Hepatocyte (in vitro differentiated cells): Measurements from ENCODE around the gene CDC42EP2. TPM values are rescaled to one million over a fixed set of nuclear protein-coding genes. Genes with fewer than 3 reads are reported as not detected.
A peak's percentile ranks its signal among the peaks of the same experiment; 100 is the strongest.
"Not testable (repeated sequence)": the region's sequence is repeated elsewhere in the genome, so short reads cannot be mapped to it uniquely, and the experiment has no call there.

Source experiments
- DNase-seq: peaks from one replicate; pipeline ENCODE4 v3.0.0-alpha.2; 2016; ENCODE audit warnings: low spot score
- H2AFZ ChIP-seq: fragments of 200-600 bp; sonication (generic); 2 replicates; pipeline ENCODE4 v1.6.0; 2016; ENCODE audit warnings: antibody characterized with exemption, mild to moderate bottlenecking
- H3K27ac ChIP-seq: fragments of 200-600 bp; sonication (generic); 2 replicates; pipeline ENCODE4 v1.5.1; 2016; ENCODE audit warnings: mild to moderate bottlenecking
- H3K27me3 ChIP-seq: fragments of 200-600 bp; sonication (generic); 2 replicates; pipeline ENCODE4 v1.6.1; 2016
- H3K36me3 ChIP-seq: fragments of 200-600 bp; sonication (generic); replicated peaks from 2 replicates; pipeline ENCODE4 v1.5.1; 2016; ENCODE audit warnings: low read depth; ENCODE audit not compliant: insufficient read depth
- H3K4me1 ChIP-seq: fragments of 200-600 bp; sonication (generic); 2 replicates; pipeline ENCODE4 v1.5.1; 2016; ENCODE audit warnings: mild to moderate bottlenecking, moderate library complexity; ENCODE audit not compliant: insufficient read depth
- H3K4me2 ChIP-seq: fragments of 200-600 bp; sonication (generic); 2 replicates; pipeline ENCODE4 v1.6.0; 2016
- H3K4me3 ChIP-seq: fragments of 200-600 bp; sonication (generic); 2 replicates; pipeline ENCODE4 v1.5.1; 2016; ENCODE audit warnings: mild to moderate bottlenecking
- H3K79me2 ChIP-seq: fragments of 200-600 bp; sonication (generic); 2 replicates; pipeline ENCODE4 v1.6.0; 2017; ENCODE audit warnings: mild to moderate bottlenecking
- H3K9me2 ChIP-seq: fragments of 200-600 bp; sonication (generic); replicated peaks from 2 replicates; pipeline ENCODE4 v1.6.0; 2017; ENCODE audit warnings: mild to moderate bottlenecking; ENCODE audit not compliant: insufficient read depth
- H3K9me3 ChIP-seq: fragments of 200-600 bp; sonication (generic); 2 replicates; pipeline ENCODE4 v1.5.1; 2016; ENCODE audit warnings: low read depth, mild to moderate bottlenecking
- H4K20me1 ChIP-seq: fragments of 200-600 bp; sonication (generic); 2 replicates; pipeline ENCODE4 v1.6.0; 2016; ENCODE audit warnings: mild to moderate bottlenecking; ENCODE audit not compliant: insufficient read depth, poor library complexity, severe bottlenecking
- CTCF ChIP-seq: fragments of 200-600 bp; sonication (generic); IDR thresholded peaks from 2 replicates; pipeline ENCODE4 v1.5.1; 2016; ENCODE audit warnings: antibody characterized with exemption, mild to moderate bottlenecking; ENCODE audit not compliant: poor library complexity
- EZH2 ChIP-seq: fragments of 200-600 bp; sonication (generic); IDR thresholded peaks from 2 replicates; pipeline ENCODE4 v1.6.1; 2016; ENCODE audit warnings: antibody characterized with exemption, mild to moderate bottlenecking, borderline replicate concordance
- EZH2phosphoT487 ChIP-seq: fragments of 200-600 bp; sonication (generic); IDR thresholded peaks from one replicate; pipeline ENCODE4 v1.6.1; 2018; ENCODE audit warnings: antibody characterized with exemption, mild to moderate bottlenecking, low read depth, moderate library complexity; ENCODE audit not compliant: unreplicated experiment, severe bottlenecking
- WGBS: methylation state at CpG from one replicate; pipeline ENCODE4 v1.1.6; 2016; ENCODE audit warnings: low lambda C conversion rate; ENCODE audit errors: missing lambda C conversion rate; 5-methylcytosine and 5-hydroxymethylcytosine counted together
- polyA plus RNA-seq: library from polyadenylated mRNA; unstranded; fragments of >200 nt; fragmentation: Nextera tagmentation; extraction: Ambion mirVana; gene quantifications from 2 replicates; pipeline ENCODE4 v1.2.1, GENCODE V29; 2016
- total RNA-seq: library from RNA; depleted of rRNA; stranded (reverse); fragments of >200 nt; gene quantifications from 2 replicates; pipeline ENCODE4 v1.2.3, GENCODE V29; 2014

Gene CDC42EP2
- total and polyA plus RNA-seq, 2 experiments from 2014 or later = 21.7 to 35.0 TPM

GRCh38 chr11:65327021-65327420 lies 12.4 kb downstream of the CDC42EP2 start:
- 89% methylated on average over 6 of the region's 8 CpGs for WGBS

GRCh38 chr11:65329478-65329877 lies 14.8 kb downstream of the CDC42EP2 start:
- Histone ChIP-seq H3K27ac (no peak overlapping the region), H3K4me1 (peaks cover 9% of the 10 kb centered on the region), H3K36me3 (no peaks in the 10 kb centered on the region), H2AFZ (no peak overlapping the region), H4K20me1 (peaks cover under 1% of the 10 kb centered on the region), H3K4me3 (no peak overlapping the region), H3K79me2 (peaks cover 7% of the 10 kb centered on the region), H3K9me2 (no peaks in the 10 kb centered on the region), H3K27me3 (no peaks in the 10 kb centered on the region), H3K4me2 (peak overlapping the region; percentile 25), H3K9me3 (no peaks in the 10 kb centered on the region)
- TF ChIP-seq EZH2phosphoT487 (no peak), EZH2 (no peak), CTCF (no peak)
- 50% methylated on average over 2 of the region's 2 CpGs for WGBS
- no peak for DNase-seq

More at GRCh38 chr11:65327021-65327420, 12.4 kb downstream of the CDC42EP2 start:
- Histone ChIP-seq H3K9me3 (no peaks in the 10 kb centered on the region), H3K4me2 (no peak overlapping the region), H3K36me3 (no peaks in the 10 kb centered on the region), H2AFZ (no peak overlapping the region), H3K27ac (no peak overlapping the region), H4K20me1 (peaks cover 8% of the 10 kb centered on the region), H3K4me1 (peaks cover 9% of the 10 kb centered on the region), H3K4me3 (no peak overlapping the region), H3K27me3 (no peaks in the 10 kb centered on the region), H3K9me2 (no peaks in the 10 kb centered on the region), H3K79me2 (peaks cover 4% of the 10 kb centered on the region)
- no peak for DNase-seq
- no peak for TF ChIP-seq EZH2phosphoT487
- no peak for TF ChIP-seq EZH2
- no peak for TF ChIP-seq CTCF

- no peak overlapping the region for H2AFZ ChIP-seq
- H3K4me2 ChIP-seq = peak overlapping the region; percentile 44
- DNase-seq = peak; percentile 97
- H3K79me2 ChIP-seq = peaks cover 11% of the 10 kb centered on the region
- no peak overlapping the region for H3K4me3 ChIP-seq
- no peaks in the 10 kb centered on the region for H3K9me2 ChIP-seq
- no peak overlapping the region for H3K27ac ChIP-seq
- 12% methylated on average over 13 of the region's 13 CpGs for WGBS
- no peaks in the 10 kb centered on the region for H3K36me3 ChIP-seq
- H3K27me3 ChIP-seq = no peaks in the 10 kb centered on the region
- H3K4me1 ChIP-seq = peaks cover 13% of the 10 kb centered on the region
- peak; percentile 69 for TF ChIP-seq CTCF
- TF ChIP-seq EZH2phosphoT487 = no peak
- peaks cover 6% of the 10 kb centered on the region for H4K20me1 ChIP-seq
- no peaks in the 10 kb centered on the region for H3K9me3 ChIP-seq
Measured at GRCh38 chr11:65329944-65330403, 15.3 kb downstream of the CDC42EP2 start.

- Histone ChIP-seq H4K20me1 (peaks cover 11% of the 10 kb centered on the region), H3K4me1 (peaks cover 19% of the 10 kb centered on the region), H3K4me2 (no peak overlapping the region), H2AFZ (no peak overlapping the region), H3K27me3 (no peaks in the 10 kb centered on the region), H3K4me3 (no peak overlapping the region), H3K9me3 (no peaks in the 10 kb centered on the region), H3K9me2 (no peaks in the 10 kb centered on the region), H3K79me2 (peaks cover 17% of the 10 kb centered on the region), H3K27ac (no peak overlapping the region), H3K36me3 (no peaks in the 10 kb centered on the region)
- TF ChIP-seq CTCF (no peak), EZH2 (no peak), EZH2phosphoT487 (no peak)
- WGBS = 94% methylated on average over 7 of the region's 7 CpGs
- DNase-seq = no peak
Measured at GRCh38 chr11:65330544-65330943, 15.9 kb downstream of the CDC42EP2 start.

- not testable (repeated sequence) for H3K27ac ChIP-seq, H3K9me2 ChIP-seq, H3K36me3 ChIP-seq, H3K27me3 ChIP-seq, H3K9me3 ChIP-seq, DNase-seq, H2AFZ ChIP-seq, H3K4me3 ChIP-seq, H3K4me2 ChIP-seq
- peaks cover 31% of the 10 kb centered on the region for H4K20me1 ChIP-seq
- peaks cover 18% of the 10 kb centered on the region for H3K4me1 ChIP-seq
- 94% methylated on average over 9 of the region's 9 CpGs for WGBS
- H3K79me2 ChIP-seq = peaks cover 38% of the 10 kb centered on the region
Measured at GRCh38 chr11:65332591-65332990, 17.9 kb downstream of the CDC42EP2 start.
